ENCODE measurements around the gene DOCK10. TPM values are rescaled to one million over a fixed set of nuclear protein-coding genes. Genes with fewer than 3 reads are reported as not detected.
A peak's percentile ranks its signal among the peaks of the same experiment; 100 is the strongest.

Gene DOCK10
- total and polyA plus RNA-seq, 10 of the 15 experiments (the other 5 are each of a cell fraction or from before 2014, with no cell fraction given): 16.9 to 120 (median 85.5) TPM

GRCh38 chr2:224937887-224938286, 104.4 kb downstream of the DOCK10 start:
- peak overlapping the region; percentile 92 for H3K4me2 ChIP-seq (ENCODE audit: control insufficient read depth, insufficient read depth)
- intact Hi-C loops (cut with micrococcal nuclease; ENCODE audit: unreplicated experiment) (loop anchor here (1.0 to 5.0 kb wide), 3 partner anchors 19 to 103 kb away; no protein-coding TSS in a partner anchor), in situ Hi-C loops (cut with MboI) (loop anchor here (10.0 kb wide), 1 partner anchor 337 kb away; no protein-coding TSS in a partner anchor)
- peak; percentile 90 for DNase-seq (ENCODE audit: low read depth, low spot score)
- ChIA-PET RAD21 (ENCODE audit: unreplicated experiment) (interaction anchor here (0.6 to 3.2 kb wide), 17 partner anchors 8 to 727 kb away, joined by 3 to 40 read pairs (median 4); partner anchors contain the start of gene DOCK10), POLR2A (interaction anchor here (0.7 to 5.0 kb wide), 11 partner anchors 9 to 103 kb away, joined by 3 to 34 read pairs (median 4); no protein-coding TSS in a partner anchor), CTCF (interaction anchor here (1.4 to 14.6 kb wide), 6 partner anchors 10 to 106 kb away, joined by 3 to 118 read pairs (median 4); no protein-coding TSS in a partner anchor), SMC1A (ENCODE audit: uncharacterized antibody, unreplicated experiment) (interaction anchor here (0.9 to 23.4 kb wide), 16 partner anchors 3 to 104 kb away, joined by 3 to 443 read pairs (median 6); partner anchors contain the start of gene DOCK10)
- H3K4me1 ChIP-seq (ENCODE audit: control insufficient read depth, insufficient read depth, low read length): peaks cover 29% of the 10 kb centered on the region
- H3K27ac ChIP-seq (ENCODE audit: control insufficient read depth, insufficient read depth): peak overlapping the region; percentile 88
- H3K9ac ChIP-seq (ENCODE audit: control insufficient read depth, insufficient read depth, low read length): peak overlapping the region; percentile 56; the same call in 1 of the 2 replicates
- peaks cover 92% of the 10 kb centered on the region for H3K79me2 ChIP-seq (ENCODE audit: control insufficient read depth, insufficient read depth, low read length)
- WGBS (ENCODE audit: insufficient coverage, insufficient replicate concordance, low lambda C conversion rate, missing lambda C conversion rate): under 1% methylated on average over 5 of the region's 5 CpGs
- H2AFZ ChIP-seq (ENCODE audit: control insufficient read depth, low read depth, low read length): no peak overlapping the region
- H3K4me3 ChIP-seq: peak overlapping the region; percentile 62
- peak; percentile 44 for FAIRE-seq
- BruUV-seq (replicated peaks): no TSS peak
- H3K9me3 ChIP-seq (replicated peaks; ENCODE audit: control insufficient read depth, insufficient read depth, low read length): no peaks in the 10 kb centered on the region
- no peaks in the 10 kb centered on the region for H3K27me3 ChIP-seq (replicated peaks in 1 of 2; ENCODE audit: control insufficient read depth in 2 of 2, insufficient read depth in 2 of 2, low read length in 1 of 2)
- H4K20me1 ChIP-seq (ENCODE audit: control insufficient read depth, insufficient read depth): no peaks in the 10 kb centered on the region
- H3K36me3 ChIP-seq (ENCODE audit: control insufficient read depth in 2 of 2, insufficient read depth in 2 of 2, low read length in 1 of 2): peaks cover 0 to 5% of the 10 kb centered on the region in 2 experiments; a peak in 1 of 4 replicates
- ATAC-seq: peak; percentile 83
- peak; percentile 98 for TF ChIP-seq SPI1 (IDR thresholded peaks at IDR 0.05; ENCODE audit: borderline replicate concordance, insufficient read depth, low read depth, low read length)
- peak; percentile 75; the same call in 1 of the 2 replicates for TF ChIP-seq PAX5 (IDR thresholded peaks at IDR 0.05; ENCODE audit: borderline replicate concordance, low read depth, low read length)
- TF ChIP-seq POLR2AphosphoS5 (IDR thresholded peaks at IDR 0.05; ENCODE audit: low read length): 0 out of 2 replicates have a peak, but pooled peaks have one; percentile 30
- 0 out of 2 replicates have a peak, but pooled peaks have one; percentile 12 for TF ChIP-seq CREB1 (IDR thresholded peaks at IDR 0.05; ENCODE audit: low read depth)
- TF ChIP-seq NFYB (IDR thresholded peaks at IDR 0.05; ENCODE audit: insufficient read depth, low read depth, low read length): no peak
- TF ChIP-seq BHLHE40 (IDR thresholded peaks at IDR 0.05; ENCODE audit: borderline replicate concordance in 1 of 2, low read depth in 2 of 2, low read length in 1 of 2): peak; percentile 94 to 97
- TF ChIP-seq, protein P1, sequence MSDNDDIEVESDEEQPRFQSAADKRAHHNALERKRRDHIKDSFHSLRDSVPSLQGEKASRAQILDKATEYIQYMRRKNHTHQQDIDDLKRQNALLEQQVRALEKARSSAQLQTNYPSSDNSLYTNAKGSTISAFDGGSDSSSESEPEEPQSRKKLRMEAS (IDR thresholded peaks at IDR 0.05; ENCODE audit: low read depth, low read length): no peak
- TF ChIP-seq CREM (IDR thresholded peaks at IDR 0.05; ENCODE audit: low read depth): peak; percentile 41; the same call in 1 of the 2 replicates
- TF ChIP-seq TCF3 (IDR thresholded peaks at IDR 0.05; ENCODE audit: borderline replicate concordance, insufficient read depth, low read depth, low read length): no peak
- no peak for TF ChIP-seq PAX8 (IDR thresholded peaks at IDR 0.05)
- TF ChIP-seq, protein P2, sequence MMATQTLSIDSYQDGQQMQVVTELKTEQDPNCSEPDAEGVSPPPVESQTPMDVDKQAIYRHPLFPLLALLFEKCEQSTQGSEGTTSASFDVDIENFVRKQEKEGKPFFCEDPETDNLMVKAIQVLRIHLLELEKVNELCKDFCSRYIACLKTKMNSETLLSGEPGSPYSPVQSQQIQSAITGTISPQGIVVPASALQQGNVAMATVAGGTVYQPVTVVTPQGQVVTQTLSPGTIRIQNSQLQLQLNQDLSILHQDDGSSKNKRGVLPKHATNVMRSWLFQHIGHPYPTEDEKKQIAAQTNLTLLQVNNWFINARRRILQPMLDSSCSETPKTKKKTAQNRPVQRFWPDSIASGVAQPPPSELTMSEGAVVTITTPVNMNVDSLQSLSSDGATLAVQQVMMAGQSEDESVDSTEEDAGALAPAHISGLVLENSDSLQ (IDR thresholded peaks at IDR 0.05): no peak
- TF ChIP-seq CHD2 (IDR thresholded peaks at IDR 0.05; ENCODE audit: borderline replicate concordance, low read depth, low read length): peak; percentile 33; the same call in 1 of the 2 replicates
- peak; percentile 89 for TF ChIP-seq IRF4 (IDR thresholded peaks at IDR 0.05; ENCODE audit: low read depth, low read length)
- TF ChIP-seq ATF7 (IDR thresholded peaks at IDR 0.05; ENCODE audit: low read depth): peak; percentile 60
- no peak for TF ChIP-seq CHD4 (IDR thresholded peaks at IDR 0.05)
- TF ChIP-seq SRF (IDR thresholded peaks at IDR 0.05; ENCODE audit: low read depth in 2 of 2, low read length in 2 of 2): no peak
- peak; percentile 62 for TF ChIP-seq ZNF24 (IDR thresholded peaks at IDR 0.05)
- peak; percentile 87 for TF ChIP-seq RAD51 (IDR thresholded peaks at IDR 0.05)
- TF ChIP-seq, protein P3, sequence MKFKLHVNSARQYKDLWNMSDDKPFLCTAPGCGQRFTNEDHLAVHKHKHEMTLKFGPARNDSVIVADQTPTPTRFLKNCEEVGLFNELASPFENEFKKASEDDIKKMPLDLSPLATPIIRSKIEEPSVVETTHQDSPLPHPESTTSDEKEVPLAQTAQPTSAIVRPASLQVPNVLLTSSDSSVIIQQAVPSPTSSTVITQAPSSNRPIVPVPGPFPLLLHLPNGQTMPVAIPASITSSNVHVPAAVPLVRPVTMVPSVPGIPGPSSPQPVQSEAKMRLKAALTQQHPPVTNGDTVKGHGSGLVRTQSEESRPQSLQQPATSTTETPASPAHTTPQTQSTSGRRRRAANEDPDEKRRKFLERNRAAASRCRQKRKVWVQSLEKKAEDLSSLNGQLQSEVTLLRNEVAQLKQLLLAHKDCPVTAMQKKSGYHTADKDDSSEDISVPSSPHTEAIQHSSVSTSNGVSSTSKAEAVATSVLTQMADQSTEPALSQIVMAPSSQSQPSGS (IDR thresholded peaks at IDR 0.05; ENCODE audit: low read length): peak; percentile 60
- peak; percentile 85; the same call in 1 of the 2 replicates for TF ChIP-seq BACH1 (IDR thresholded peaks at IDR 0.05; ENCODE audit: borderline replicate concordance)
- TF ChIP-seq RELA (IDR thresholded peaks at IDR 0.05; ENCODE audit: borderline replicate concordance, partially characterized antibody): no peak
- no peak for TF ChIP-seq KLF5 (IDR thresholded peaks at IDR 0.05; ENCODE audit: partially characterized antibody)
- peak; percentile 43; the same call in 1 of the 2 replicates for TF ChIP-seq JUND (IDR thresholded peaks at IDR 0.05; ENCODE audit: low read depth, low read length)
- peak; percentile 87 for TF ChIP-seq NFIC (IDR thresholded peaks at IDR 0.05; ENCODE audit: low read depth, low read length)
